Trophoblast cell (in vitro differentiated cells and primary cell): ENCODE data around the gene HIVEP1.

Source experiments
- DNase-seq, 2 donors: peaks; one replicate each; pipeline ENCODE4 v3.0.0-alpha.2; 2016
- H2AFZ ChIP-seq: 2 replicates; pipeline ENCODE4 v1.6.1; 2013; ENCODE audit warnings: low read length, moderate library complexity, mild to moderate bottlenecking; ENCODE audit not compliant: insufficient read depth, poor library complexity
- H2AK5ac ChIP-seq: 2 replicates; pipeline ENCODE4 v1.6.1; 2013; ENCODE audit warnings: mild to moderate bottlenecking, low read length
- H2BK120ac ChIP-seq: 2 replicates; pipeline ENCODE4 v1.6.1; 2013; ENCODE audit warnings: low read length, mild to moderate bottlenecking, moderate library complexity; ENCODE audit not compliant: insufficient read depth, poor library complexity
- H2BK12ac ChIP-seq: 2 replicates; pipeline ENCODE4 v1.6.1; 2013; ENCODE audit warnings: mild to moderate bottlenecking, low read length, moderate library complexity
- H2BK5ac ChIP-seq: 2 replicates; pipeline ENCODE4 v1.6.1; 2013; ENCODE audit warnings: low read length, low read depth, moderate library complexity, mild to moderate bottlenecking; ENCODE audit not compliant: poor library complexity
- H3K14ac ChIP-seq: 2 replicates; pipeline ENCODE4 v1.6.1; 2013; ENCODE audit warnings: mild to moderate bottlenecking, low read length
- H3K18ac ChIP-seq: 2 replicates; pipeline ENCODE4 v1.6.1; 2013; ENCODE audit warnings: mild to moderate bottlenecking, low read length
- H3K23ac ChIP-seq: 2 replicates; pipeline ENCODE4 v1.6.1; 2013; ENCODE audit warnings: low read length
- H3K27ac ChIP-seq: 2 replicates; pipeline ENCODE4 v1.5.1; 2013; ENCODE audit warnings: low read depth, mild to moderate bottlenecking, inconsistent platforms, low read length, moderate library complexity
- H3K27me3 ChIP-seq: 2 replicates; pipeline ENCODE4 v1.6.1; 2013; ENCODE audit warnings: inconsistent platforms, mild to moderate bottlenecking, low read length, moderate library complexity; ENCODE audit not compliant: insufficient read depth
- H3K36me3 ChIP-seq, 2 experiments: 1 replicate in 1 of 2; 2 replicates in 1 of 2; pipeline ENCODE4 v1.6.1; 2013; ENCODE audit warnings: low read length in 2 of 2, mild to moderate bottlenecking in 2 of 2, moderate library complexity in 1 of 2; ENCODE audit not compliant: insufficient read depth in 2 of 2, control insufficient read depth in 1 of 2
- H3K4ac ChIP-seq: 2 replicates; pipeline ENCODE4 v1.6.1; 2013; ENCODE audit warnings: low read depth, mild to moderate bottlenecking, low read length, moderate library complexity
- H3K4me1 ChIP-seq, 2 experiments: 1 replicate in 1 of 2; 2 replicates in 1 of 2; pipeline ENCODE4 v1.6.1; 2013; ENCODE audit warnings: low read length in 2 of 2, mild to moderate bottlenecking in 2 of 2, moderate library complexity in 1 of 2; ENCODE audit not compliant: insufficient read depth in 2 of 2, control insufficient read depth in 1 of 2
- H3K4me2 ChIP-seq: 2 replicates; pipeline ENCODE4 v1.6.1; 2013; ENCODE audit warnings: inconsistent platforms, mild to moderate bottlenecking, low read length, moderate library complexity
- H3K4me3 ChIP-seq: 2 replicates; pipeline ENCODE4 v1.5.1; 2013; ENCODE audit warnings: mild to moderate bottlenecking, low read depth, low read length, inconsistent platforms
- H3K79me1 ChIP-seq: one replicate; pipeline ENCODE4 v1.6.1; 2013; ENCODE audit warnings: low read length
- H3K79me2 ChIP-seq: 2 replicates; pipeline ENCODE4 v1.6.1; 2013; ENCODE audit warnings: low read length, mild to moderate bottlenecking; ENCODE audit not compliant: control insufficient read depth, insufficient read depth, poor library complexity
- H3K9ac ChIP-seq: 2 replicates; pipeline ENCODE4 v1.6.1; 2013; ENCODE audit warnings: mild to moderate bottlenecking, low read length
- H3K9me3 ChIP-seq: 2 replicates; pipeline ENCODE4 v1.6.1; 2013; ENCODE audit warnings: low read depth, mild to moderate bottlenecking, control low read depth, inconsistent platforms, low read length; ENCODE audit not compliant: insufficient read depth
- H4K12ac ChIP-seq: 2 replicates; pipeline ENCODE4 v1.6.1; 2013; ENCODE audit warnings: low read depth, mild to moderate bottlenecking, low read length, moderate library complexity
- H4K8ac ChIP-seq: 2 replicates; pipeline ENCODE4 v1.6.1; 2013; ENCODE audit warnings: low read depth, mild to moderate bottlenecking, low read length, moderate library complexity
- H4K91ac ChIP-seq: one replicate; pipeline ENCODE4 v1.6.1; 2013; ENCODE audit warnings: low read depth, mild to moderate bottlenecking, low read length, moderate library complexity
- WGBS: extraction: QIAGEN DNeasy Blood & Tissue Kit; methylation state at CpG from one replicate; pipeline ENCODE4 v1.1.7; 2013; ENCODE audit warnings: missing lambda C conversion rate; ENCODE audit not compliant: insufficient read length, insufficient coverage; ENCODE audit errors: extremely low coverage; 5-methylcytosine and 5-hydroxymethylcytosine counted together

The HIVEP1 gene

GRCh38 chr6:11978169-11978987 lies 33.7 kb upstream of the HIVEP1 start:
- Histone ChIP-seq H3K79me1 (no peaks in the 10 kb centered on the region), H3K4me2 (no peak overlapping the region)

DNA sequence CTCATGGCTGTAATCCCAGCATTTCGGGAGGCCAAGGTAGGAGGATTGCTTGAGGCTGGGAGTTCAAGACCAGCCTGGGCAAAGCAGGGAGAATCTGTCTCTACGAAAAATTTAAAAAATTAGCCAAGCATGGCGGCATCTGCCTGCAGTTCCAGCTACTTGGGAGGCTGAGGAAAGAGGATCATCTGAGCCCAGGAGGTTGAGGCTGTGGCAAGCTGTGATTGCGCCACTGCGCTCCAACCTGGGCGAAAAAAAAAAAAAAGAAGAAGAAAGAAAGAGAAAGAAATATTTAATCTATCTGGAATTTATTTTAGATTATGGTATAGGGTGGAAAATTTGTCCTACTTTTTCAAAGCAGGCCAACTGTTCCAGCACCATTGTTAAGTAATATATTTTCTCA lies 32.2 kb upstream of the HIVEP1 start:
- Histone ChIP-seq H3K18ac (no peak overlapping the region), H3K4me2 (no peak overlapping the region), H3K79me1 (no peaks in the 10 kb centered on the region), H2AK5ac (no peak overlapping the region), H3K4ac (no peak overlapping the region), H3K27ac (no peak overlapping the region), H3K79me2 (no peaks in the 10 kb centered on the region), H4K8ac (no peak overlapping the region), H3K4me1 (no peaks in the 10 kb centered on the region), H3K9me3 (no peaks in the 10 kb centered on the region), H3K36me3 (no peaks in the 10 kb centered on the region), H2AFZ (no peak overlapping the region), H4K91ac (no peak overlapping the region), H3K14ac (no peak overlapping the region), H3K27me3 (no peaks in the 10 kb centered on the region), H2BK120ac (no peak overlapping the region), H3K23ac (no peak overlapping the region), H2BK5ac (no peak overlapping the region), H2BK12ac (no peak overlapping the region), H4K12ac (no peak overlapping the region), H3K9ac (no peak overlapping the region), H3K4me3 (no peak overlapping the region)
- WGBS, result no CpG with 5 or more reads among the region's 6 CpGs
- no peak for DNase-seq

More at GRCh38 chr6:11978169-11978987, 33.7 kb upstream of the HIVEP1 start:
- H3K14ac ChIP-seq, result no peak overlapping the region
- H2BK120ac ChIP-seq, result no peak overlapping the region
- no peaks in the 10 kb centered on the region for H3K4me1 ChIP-seq
- no peaks in the 10 kb centered on the region for H3K9me3 ChIP-seq
- H3K27me3 ChIP-seq, result no peaks in the 10 kb centered on the region
- H3K79me2 ChIP-seq, result no peaks in the 10 kb centered on the region
- H4K8ac ChIP-seq, result no peak overlapping the region
- H4K91ac ChIP-seq, result no peak overlapping the region
- no peak overlapping the region for H3K9ac ChIP-seq
- H3K27ac ChIP-seq, result no peak overlapping the region
- H3K18ac ChIP-seq, result no peak overlapping the region
- H2AK5ac ChIP-seq, result no peak overlapping the region
- H3K4ac ChIP-seq, result no peak overlapping the region
- no peaks in the 10 kb centered on the region for H3K36me3 ChIP-seq
- WGBS, result no CpG with 5 or more reads among the region's 1 CpG
- no peak for DNase-seq
- no peak overlapping the region for H4K12ac ChIP-seq
- no peak overlapping the region for H3K4me3 ChIP-seq
- H2AFZ ChIP-seq, result no peak overlapping the region
- no peak overlapping the region for H2BK12ac ChIP-seq
- no peak overlapping the region for H2BK5ac ChIP-seq
- H3K23ac ChIP-seq, result no peak overlapping the region

DNA sequence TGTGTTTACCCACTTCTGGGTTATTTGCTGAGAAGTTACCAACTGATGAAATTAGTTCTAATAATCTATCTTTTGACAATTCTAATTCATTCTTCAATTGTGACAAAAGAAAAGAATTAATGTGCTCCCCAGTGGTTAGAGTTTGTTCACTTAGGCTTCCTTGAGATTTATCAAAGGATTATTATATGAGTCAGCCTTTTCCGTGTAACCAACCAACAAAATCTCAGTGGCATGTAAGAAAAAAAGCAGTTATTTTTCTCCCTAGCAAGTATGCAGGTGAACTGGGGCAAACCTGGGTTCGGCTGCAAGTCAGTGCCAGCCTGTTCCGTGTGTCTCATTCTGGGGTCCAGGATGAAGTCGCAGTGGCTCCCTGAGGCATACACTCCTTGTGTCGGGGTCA lies 28.8 kb upstream of the HIVEP1 start:
- Histone ChIP-seq H2AK5ac (no peak overlapping the region), H3K27me3 (no peaks in the 10 kb centered on the region), H3K9me3 (peaks cover 2% of the 10 kb centered on the region), H3K23ac (no peak overlapping the region), H3K27ac (no peak overlapping the region), H3K79me1 (no peaks in the 10 kb centered on the region), H3K9ac (no peak overlapping the region), H3K4me3 (no peak overlapping the region), H2BK5ac (no peak overlapping the region), H4K91ac (no peak overlapping the region), H3K4me2 (no peak overlapping the region), H4K12ac (no peak overlapping the region), H3K36me3 (no peaks in the 10 kb centered on the region), H2AFZ (no peak overlapping the region), H2BK120ac (no peak overlapping the region), H3K79me2 (no peaks in the 10 kb centered on the region), H3K14ac (no peak overlapping the region), H2BK12ac (no peak overlapping the region), H4K8ac (no peak overlapping the region), H3K4ac (no peak overlapping the region), H3K4me1 (no peaks in the 10 kb centered on the region), H3K18ac (no peak overlapping the region)
- no peak for DNase-seq
- WGBS, result no CpG with 5 or more reads among the region's 5 CpGs

DNA sequence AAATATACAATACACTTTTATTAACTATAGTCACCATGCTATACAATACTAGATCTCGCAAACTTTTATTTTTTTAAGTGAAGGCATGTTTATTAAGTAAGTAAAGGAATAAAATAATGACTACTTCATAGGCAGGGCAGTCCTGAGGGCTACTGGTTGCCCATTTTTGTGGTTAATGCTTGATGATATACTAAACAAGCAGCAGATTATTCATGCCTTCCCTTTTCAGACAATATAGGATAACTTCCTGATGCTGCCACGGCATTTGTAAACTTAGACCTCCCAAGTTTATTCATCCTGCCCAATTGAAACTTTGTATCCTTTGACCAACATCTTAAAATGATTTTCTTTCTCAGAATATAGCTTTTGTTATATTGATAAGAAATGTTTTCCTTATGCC lies 24.7 kb upstream of the HIVEP1 start:
- WGBS, result no CpG with 5 or more reads among the region's 2 CpGs
- no peak overlapping the region for H3K9ac ChIP-seq

More for the DNA sequence above, 24.7 kb upstream of the HIVEP1 start:
- Histone ChIP-seq H2AK5ac (no peak overlapping the region), H3K27me3 (no peaks in the 10 kb centered on the region), H3K9me3 (peaks cover 2% of the 10 kb centered on the region), H4K12ac (no peak overlapping the region), H3K79me2 (no peaks in the 10 kb centered on the region), H3K23ac (no peak overlapping the region), H2AFZ (no peak overlapping the region), H3K18ac (no peak overlapping the region), H2BK120ac (no peak overlapping the region), H3K14ac (no peak overlapping the region), H4K91ac (no peak overlapping the region), H3K4me2 (no peak overlapping the region), H3K4me1 (no peaks in the 10 kb centered on the region), H3K27ac (no peak overlapping the region), H3K79me1 (no peaks in the 10 kb centered on the region), H2BK5ac (no peak overlapping the region), H3K4me3 (no peak overlapping the region), H3K36me3 (no peaks in the 10 kb centered on the region), H4K8ac (no peak overlapping the region), H3K4ac (no peak overlapping the region), H2BK12ac (no peak overlapping the region)
- DNase-seq, result no peak
